ENCODE results near the gene GPR158.

Gene GPR158

GRCh38 chr10:25349520-25349919 lies 174.7 kb downstream of the GPR158 start:
- TF ChIP-seq, protein P1, sequence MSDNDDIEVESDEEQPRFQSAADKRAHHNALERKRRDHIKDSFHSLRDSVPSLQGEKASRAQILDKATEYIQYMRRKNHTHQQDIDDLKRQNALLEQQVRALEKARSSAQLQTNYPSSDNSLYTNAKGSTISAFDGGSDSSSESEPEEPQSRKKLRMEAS (IDR thresholded peaks at IDR 0.05), result no peak
- TF ChIP-seq TAF1 (IDR thresholded peaks at IDR 0.05; ENCODE audit: low read depth) (no peak), CREB1 (IDR thresholded peaks at IDR 0.05; ENCODE audit: low read depth) (no peak)

- TF ChIP-seq TAF1 (IDR thresholded peaks at IDR 0.05; ENCODE audit: low read depth) (no peak), REST (IDR thresholded peaks at IDR 0.05; ENCODE audit: low read depth) (no peak), EP300 (IDR thresholded peaks at IDR 0.05; ENCODE audit: borderline replicate concordance) (no peak), NFIC (IDR thresholded peaks at IDR 0.05) (no peak), RAD21 (IDR thresholded peaks at IDR 0.05; ENCODE audit: low read depth) (no peak), FOXM1 (IDR thresholded peaks at IDR 0.05; ENCODE audit: borderline replicate concordance, low read depth) (no peak), YY1 (IDR thresholded peaks at IDR 0.05; ENCODE audit: low read depth) (no peak), TEAD4 (IDR thresholded peaks at IDR 0.05) (no peak), EGR1 (IDR thresholded peaks at IDR 0.05) (no peak), TCF12 (IDR thresholded peaks at IDR 0.05; ENCODE audit: low read depth) (no peak), CEBPB (IDR thresholded peaks at IDR 0.05) (no peak), ZBTB7A (IDR thresholded peaks at IDR 0.05; ENCODE audit: low read depth) (no peak)
- TF ChIP-seq, protein P1 (IDR thresholded peaks at IDR 0.05), result no peak
- TF ChIP-seq, protein P2, sequence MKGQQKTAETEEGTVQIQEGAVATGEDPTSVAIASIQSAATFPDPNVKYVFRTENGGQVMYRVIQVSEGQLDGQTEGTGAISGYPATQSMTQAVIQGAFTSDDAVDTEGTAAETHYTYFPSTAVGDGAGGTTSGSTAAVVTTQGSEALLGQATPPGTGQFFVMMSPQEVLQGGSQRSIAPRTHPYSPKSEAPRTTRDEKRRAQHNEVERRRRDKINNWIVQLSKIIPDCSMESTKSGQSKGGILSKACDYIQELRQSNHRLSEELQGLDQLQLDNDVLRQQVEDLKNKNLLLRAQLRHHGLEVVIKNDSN (IDR thresholded peaks at IDR 0.05), result no peak
Measured at GRCh38 chr10:25356609-25357008, 181.8 kb downstream of the GPR158 start.

DNA sequence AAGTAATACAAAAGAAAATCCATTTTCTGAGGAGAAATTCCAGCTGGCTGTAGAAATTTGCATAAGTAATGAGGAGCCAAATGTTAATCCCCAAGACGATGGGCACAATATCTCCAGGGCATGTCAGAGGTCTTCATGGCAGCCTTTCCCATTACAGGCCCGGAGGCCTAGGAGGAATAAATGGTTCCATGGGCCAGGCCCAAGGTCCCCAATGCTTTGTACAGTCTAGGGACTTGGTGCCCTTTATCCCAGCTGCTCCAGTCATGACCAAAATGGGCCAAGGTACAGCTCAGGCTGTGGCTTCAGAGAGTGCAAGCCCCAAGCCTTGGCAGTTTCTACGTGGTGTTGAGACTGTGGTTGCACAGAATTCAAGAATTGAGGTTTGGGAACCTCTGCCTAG lies 182.5 kb downstream of the GPR158 start:
- TF ChIP-seq, protein P1 (IDR thresholded peaks at IDR 0.05), result no peak
- TF ChIP-seq CREB1 (IDR thresholded peaks at IDR 0.05; ENCODE audit: low read depth), result no peak
- TF ChIP-seq TCF12 (IDR thresholded peaks at IDR 0.05; ENCODE audit: low read depth), result no peak
- no peak for TF ChIP-seq CEBPB (IDR thresholded peaks at IDR 0.05)
- TF ChIP-seq FOXM1 (IDR thresholded peaks at IDR 0.05; ENCODE audit: borderline replicate concordance, low read depth), result no peak
- no peak for TF ChIP-seq NFIC (IDR thresholded peaks at IDR 0.05)
- no peak for TF ChIP-seq TEAD4 (IDR thresholded peaks at IDR 0.05)
- no peak for TF ChIP-seq YY1 (IDR thresholded peaks at IDR 0.05; ENCODE audit: low read depth)
- TF ChIP-seq REST (IDR thresholded peaks at IDR 0.05; ENCODE audit: low read depth), result no peak
- no peak for TF ChIP-seq EP300 (IDR thresholded peaks at IDR 0.05; ENCODE audit: borderline replicate concordance)

DNA sequence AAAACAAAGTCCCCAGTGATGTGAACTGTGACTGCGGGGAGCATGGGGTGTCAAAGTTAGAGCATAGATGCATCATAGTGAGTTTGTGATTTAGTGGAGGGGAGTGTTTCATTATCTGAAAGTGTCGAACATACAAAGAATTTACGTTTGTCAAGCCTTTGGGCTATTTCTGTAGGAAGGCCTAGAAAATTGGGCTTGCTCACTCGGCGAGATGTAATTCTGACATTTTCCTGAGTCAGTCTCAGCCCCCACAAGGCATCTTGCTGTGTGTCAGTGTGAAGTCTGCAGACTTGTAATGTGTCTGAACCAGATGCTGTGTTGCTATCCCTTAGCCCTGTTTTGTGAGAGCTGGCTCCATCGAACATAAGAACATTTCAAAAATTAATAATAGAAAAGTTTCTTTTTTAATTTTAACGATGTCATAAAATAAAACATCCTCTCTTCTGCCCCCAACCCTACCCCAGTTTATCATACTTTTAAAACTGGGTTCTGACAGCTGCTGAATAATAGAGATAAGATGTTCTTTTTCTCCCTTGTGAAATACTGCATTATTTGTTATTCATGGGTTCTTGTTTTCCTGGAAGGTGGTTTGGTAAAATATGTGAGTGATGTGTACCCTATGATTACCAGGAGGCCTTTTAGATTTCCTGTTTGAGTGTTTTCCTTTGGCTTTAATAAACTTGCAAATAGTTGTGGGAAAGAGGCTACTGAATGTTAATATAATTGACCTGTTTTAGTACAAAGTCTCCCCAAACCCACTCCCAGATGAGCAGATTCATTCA lies 207.4 kb downstream of the GPR158 start:
- TF ChIP-seq RAD21 (IDR thresholded peaks at IDR 0.05; ENCODE audit: low read depth) (no peak), TCF12 (IDR thresholded peaks at IDR 0.05; ENCODE audit: low read depth) (no peak), YY1 (IDR thresholded peaks at IDR 0.05; ENCODE audit: low read depth) (no peak), EGR1 (IDR thresholded peaks at IDR 0.05) (no peak), FOXM1 (IDR thresholded peaks at IDR 0.05; ENCODE audit: borderline replicate concordance, low read depth) (no peak), REST (IDR thresholded peaks at IDR 0.05; ENCODE audit: low read depth) (no peak), NFIC (IDR thresholded peaks at IDR 0.05) (no peak)

DNA sequence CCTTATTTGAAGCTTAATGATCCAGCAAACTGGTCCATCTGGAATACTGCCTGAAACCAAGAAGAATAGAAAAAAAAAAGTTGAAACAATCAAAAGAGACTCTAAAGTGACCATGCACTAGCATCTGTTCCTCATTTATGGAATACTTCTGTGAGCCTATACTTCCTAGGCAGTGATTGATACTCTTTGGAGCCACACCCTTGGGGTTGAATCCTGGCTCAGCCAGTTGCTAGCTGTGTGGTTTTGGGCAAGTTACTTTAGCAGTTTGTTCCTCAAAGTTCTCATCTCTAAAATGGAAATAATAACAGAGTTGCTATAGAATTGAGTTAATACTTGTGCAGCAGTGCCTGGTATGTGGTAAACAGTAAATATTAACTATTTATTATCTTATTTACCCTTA lies 208.9 kb downstream of the GPR158 start:
- TF ChIP-seq REST (IDR thresholded peaks at IDR 0.05; ENCODE audit: low read depth) (no peak), TAF1 (IDR thresholded peaks at IDR 0.05; ENCODE audit: low read depth) (no peak), RAD21 (IDR thresholded peaks at IDR 0.05; ENCODE audit: low read depth) (no peak)
